ENCODE measurements around the gene PXDN.
"Not testable (repeated sequence)": the region's sequence is repeated elsewhere in the genome, so short reads cannot be mapped to it uniquely, and the experiment has no call there.

DNA sequence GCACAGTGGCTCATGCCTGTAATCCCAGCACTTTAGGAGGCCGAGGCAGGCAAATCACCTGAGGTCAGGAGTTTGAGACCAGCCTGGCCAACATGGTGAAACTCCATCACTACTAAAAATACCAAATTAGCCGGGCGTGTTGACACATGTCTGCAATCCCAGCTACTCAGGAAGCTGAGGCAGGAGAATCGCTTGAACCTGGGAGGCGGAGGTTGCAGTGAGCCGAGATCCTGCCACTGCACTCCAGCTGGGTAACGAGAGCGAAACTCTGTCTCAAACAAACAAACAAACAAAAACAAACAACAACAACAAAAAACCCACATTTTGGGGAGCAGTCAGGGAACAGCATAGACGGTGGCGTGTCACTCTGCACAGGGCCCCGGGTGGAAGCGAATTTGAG lies 12.8 kb upstream of the PXDN start:
- TF ChIP-seq, protein P1, sequence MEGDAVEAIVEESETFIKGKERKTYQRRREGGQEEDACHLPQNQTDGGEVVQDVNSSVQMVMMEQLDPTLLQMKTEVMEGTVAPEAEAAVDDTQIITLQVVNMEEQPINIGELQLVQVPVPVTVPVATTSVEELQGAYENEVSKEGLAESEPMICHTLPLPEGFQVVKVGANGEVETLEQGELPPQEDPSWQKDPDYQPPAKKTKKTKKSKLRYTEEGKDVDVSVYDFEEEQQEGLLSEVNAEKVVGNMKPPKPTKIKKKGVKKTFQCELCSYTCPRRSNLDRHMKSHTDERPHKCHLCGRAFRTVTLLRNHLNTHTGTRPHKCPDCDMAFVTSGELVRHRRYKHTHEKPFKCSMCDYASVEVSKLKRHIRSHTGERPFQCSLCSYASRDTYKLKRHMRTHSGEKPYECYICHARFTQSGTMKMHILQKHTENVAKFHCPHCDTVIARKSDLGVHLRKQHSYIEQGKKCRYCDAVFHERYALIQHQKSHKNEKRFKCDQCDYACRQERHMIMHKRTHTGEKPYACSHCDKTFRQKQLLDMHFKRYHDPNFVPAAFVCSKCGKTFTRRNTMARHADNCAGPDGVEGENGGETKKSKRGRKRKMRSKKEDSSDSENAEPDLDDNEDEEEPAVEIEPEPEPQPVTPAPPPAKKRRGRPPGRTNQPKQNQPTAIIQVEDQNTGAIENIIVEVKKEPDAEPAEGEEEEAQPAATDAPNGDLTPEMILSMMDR (conservative IDR thresholded peaks at IDR 0.05; ENCODE audit: low read depth, low read length): not testable (repeated sequence)
- TF ChIP-seq EZH2phosphoT487 (IDR thresholded peaks at IDR 0.05; ENCODE audit: borderline replicate concordance, low read length): not testable (repeated sequence)

Measured in PC-3 (cell line).